Activated T-helper 17 cell treated with anti-CD3 and anti-CD28 coated beads, Interleukin-2, amount 50 U/mL, for 72 hours (primary cell): ENCODE measurements around the gene ASMTL. TPM values are rescaled to one million over a fixed set of nuclear protein-coding genes. Genes with fewer than 3 reads are reported as not detected.

Experiments
- ATAC-seq: fragments of 150-1000 bp; cut with Tn5 transposase; replicated peaks from 2 replicates; pipeline ENCODE4 v1.10.0; 2021; ENCODE audit warnings: mild to moderate bottlenecking, moderate library complexity
- H3K27ac Mint-ChIP-seq: one replicate; pipeline ENCODE4 v1.8.0; 2022; ENCODE audit warnings: mixed read lengths
- H3K27me3 Mint-ChIP-seq: one replicate; pipeline ENCODE4 v1.8.0; 2022; ENCODE audit warnings: mixed read lengths
- H3K36me3 Mint-ChIP-seq: one replicate; pipeline ENCODE4 v1.8.0; 2022; ENCODE audit warnings: low read depth, mild to moderate bottlenecking, mixed read lengths
- H3K4me1 Mint-ChIP-seq: one replicate; pipeline ENCODE4 v1.8.0; 2022; ENCODE audit warnings: mixed read lengths
- H3K4me3 Mint-ChIP-seq: one replicate; pipeline ENCODE4 v1.8.0; 2022; ENCODE audit warnings: mild to moderate bottlenecking, mixed read lengths
- H3K9me3 Mint-ChIP-seq: one replicate; pipeline ENCODE4 v1.8.0; 2022; ENCODE audit warnings: mixed read lengths
- total RNA-seq, 2 donors: library from RNA; stranded (reverse); gene quantifications; one replicate each; pipeline ENCODE4 v1.2.3, GENCODE V29; 2022

The ASMTL gene
- total RNA-seq, 2 donors from 2014 or later: 50.6 to 65.5 TPM

DNA sequence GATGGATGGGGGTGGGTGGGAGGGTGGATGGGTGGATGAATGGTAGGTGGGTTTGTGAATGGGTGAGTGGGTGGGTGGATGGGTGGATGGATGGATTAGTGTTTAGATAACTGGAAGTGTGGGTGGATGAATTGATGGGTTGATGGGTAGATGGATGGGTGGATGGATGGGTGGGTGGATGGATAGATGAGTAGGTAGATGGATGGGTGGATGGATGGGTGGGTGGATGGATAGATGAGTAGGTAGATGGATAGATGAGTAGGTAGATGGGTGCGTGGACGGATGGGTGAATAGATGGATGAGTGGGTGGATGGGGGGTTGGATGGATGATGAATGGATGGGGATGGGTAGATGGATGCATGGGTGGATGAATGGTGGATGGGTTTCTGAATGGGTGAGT lies 20.3 kb upstream of the ASMTL start:
- Mint-ChIP-seq H3K36me3 (peaks cover 80% of the 10 kb centered on the region), H3K9me3 (peaks cover 21% of the 10 kb centered on the region), H3K27ac (peak overlapping the region; percentile 93), H3K4me3 (peak overlapping the region; percentile 78), H3K27me3 (no peaks in the 10 kb centered on the region), H3K4me1 (peaks cover 51% of the 10 kb centered on the region)
- no peak for ATAC-seq

DNA sequence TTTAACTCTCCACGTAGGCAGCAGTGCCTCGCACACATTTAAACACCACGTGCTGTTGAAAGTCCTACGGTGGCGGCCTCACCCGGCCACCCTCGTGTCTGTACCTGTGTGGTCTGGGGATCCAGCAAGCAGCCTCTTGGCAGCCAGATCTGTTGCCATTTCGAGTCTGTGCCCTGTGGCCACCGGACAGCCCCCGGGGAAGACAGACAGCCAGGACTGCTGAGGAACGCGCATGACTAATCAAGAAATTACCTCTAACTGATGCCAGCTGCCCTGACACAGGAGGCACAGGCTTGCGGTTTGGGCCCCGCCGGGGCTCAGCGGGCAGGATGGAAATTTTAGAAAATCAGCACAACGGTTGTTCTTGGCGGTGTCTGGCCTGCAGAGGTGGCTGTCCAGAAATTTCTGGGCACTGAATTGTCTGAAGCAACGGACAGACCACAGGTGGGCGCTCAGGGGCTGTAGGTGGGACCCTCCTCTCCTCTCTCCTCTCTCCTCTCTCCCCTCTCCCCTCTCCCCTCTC lies 15.6 kb upstream of the ASMTL start:
- Mint-ChIP-seq H3K4me3 (peak overlapping the region; percentile 78), H3K9me3 (peaks cover 8% of the 10 kb centered on the region), H3K27ac (peak overlapping the region; percentile 93), H3K36me3 (peaks cover 93% of the 10 kb centered on the region), H3K27me3 (no peaks in the 10 kb centered on the region), H3K4me1 (peaks cover 52% of the 10 kb centered on the region)
- peak; percentile 73 for ATAC-seq

DNA sequence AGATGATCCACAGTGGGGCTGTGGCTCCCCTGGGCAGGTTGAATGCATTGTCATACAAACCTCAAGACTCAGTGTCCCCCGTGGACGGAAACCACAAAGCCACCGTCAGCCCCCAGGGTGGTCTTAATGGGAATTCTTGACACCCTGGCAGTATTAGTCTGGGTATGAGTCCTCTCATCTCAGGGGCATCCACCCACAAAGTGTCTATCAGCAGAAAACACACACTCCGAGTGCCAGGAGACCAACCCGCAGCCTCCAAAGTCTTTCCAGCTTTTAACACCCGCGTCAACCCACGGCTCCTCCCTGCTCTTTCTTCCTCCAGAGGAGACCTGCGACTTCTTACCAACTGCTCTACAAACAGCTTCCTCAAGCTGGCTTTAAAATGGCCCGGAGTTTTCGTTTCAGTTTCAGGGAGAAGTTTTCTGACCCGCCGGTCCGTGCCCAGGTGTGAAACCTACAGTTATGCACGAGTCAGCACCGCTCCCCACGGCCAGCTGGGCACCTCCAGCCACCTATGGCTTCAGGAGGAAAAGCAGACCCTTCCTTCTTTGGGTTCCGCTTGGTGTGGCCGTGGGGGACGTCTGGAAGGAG lies 14.4 kb upstream of the ASMTL start:
- peaks cover 4% of the 10 kb centered on the region for H3K9me3 Mint-ChIP-seq
- peak overlapping the region; percentile 93 for H3K27ac Mint-ChIP-seq
- no peaks in the 10 kb centered on the region for H3K27me3 Mint-ChIP-seq
- no peak for ATAC-seq
- H3K36me3 Mint-ChIP-seq: peaks cover 89% of the 10 kb centered on the region
- H3K4me3 Mint-ChIP-seq: peak overlapping the region; percentile 78
- H3K4me1 Mint-ChIP-seq: peaks cover 51% of the 10 kb centered on the region

- Mint-ChIP-seq H3K4me3 (peak overlapping the region; percentile 78), H3K27me3 (no peaks in the 10 kb centered on the region), H3K27ac (peak overlapping the region; percentile 93), H3K4me1 (peaks cover 47% of the 10 kb centered on the region), H3K36me3 (peaks cover 81% of the 10 kb centered on the region), H3K9me3 (no peaks in the 10 kb centered on the region)
- no peak for ATAC-seq
Observed at GRCh38 chrX:1466232-1466661, 13.5 kb upstream of the ASMTL start.

DNA sequence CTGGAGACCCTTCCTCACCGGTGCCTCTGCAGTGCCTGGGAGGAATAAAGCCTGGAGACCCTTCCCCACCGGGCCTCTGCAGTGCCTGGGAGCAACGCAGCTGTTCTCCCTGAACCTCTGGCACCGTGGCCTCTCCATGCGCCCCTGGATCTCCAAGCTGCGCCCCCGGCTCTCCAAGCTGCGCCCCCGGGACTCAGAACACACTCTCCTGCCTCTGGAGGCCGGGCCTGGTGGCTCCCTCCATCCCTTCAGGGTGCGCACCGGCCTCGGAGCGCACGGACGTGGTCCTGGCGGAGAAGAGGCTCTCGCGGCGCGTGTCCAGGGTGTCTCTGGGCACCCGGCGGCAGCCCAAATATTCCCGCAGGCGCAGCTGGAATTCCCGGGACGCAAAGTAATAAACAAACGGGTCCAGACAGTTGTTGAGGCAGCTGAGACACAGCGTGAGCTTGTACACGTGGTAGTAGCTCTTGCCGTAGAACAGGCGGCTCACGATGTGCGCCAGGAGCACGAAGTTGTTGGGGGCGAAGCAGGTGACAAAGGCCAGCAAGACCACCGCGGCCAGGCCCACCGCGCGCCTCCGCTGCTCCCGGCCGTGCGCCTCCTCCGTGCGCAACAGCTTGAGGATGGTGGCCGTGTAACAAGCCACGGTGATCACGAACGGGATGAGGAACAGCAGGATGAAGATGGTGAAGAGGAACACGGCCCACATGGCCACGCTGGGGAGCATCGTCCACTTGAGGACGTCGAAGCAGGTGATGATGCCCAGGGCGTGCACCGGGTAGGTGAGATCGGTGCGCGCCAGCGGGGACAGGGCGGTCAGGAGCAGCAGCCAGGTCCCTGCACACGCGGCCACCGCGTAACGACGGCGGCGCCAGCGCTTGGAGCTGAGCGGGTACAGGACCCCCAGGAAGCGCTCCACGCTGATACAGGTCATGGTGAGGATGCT lies 12.8 kb upstream of the ASMTL start:
- ATAC-seq: no peak
- Mint-ChIP-seq H3K27ac (peak overlapping the region; percentile 93), H3K27me3 (no peaks in the 10 kb centered on the region), H3K4me3 (peak overlapping the region; percentile 78), H3K36me3 (peaks cover 78% of the 10 kb centered on the region), H3K4me1 (peaks cover 47% of the 10 kb centered on the region), H3K9me3 (no peaks in the 10 kb centered on the region)

- H3K4me1 Mint-ChIP-seq: peaks cover 47% of the 10 kb centered on the region
- H3K36me3 Mint-ChIP-seq: peaks cover 72% of the 10 kb centered on the region
- H3K27ac Mint-ChIP-seq: peak overlapping the region; percentile 92
- peak overlapping the region; percentile 78 for H3K4me3 Mint-ChIP-seq
- H3K9me3 Mint-ChIP-seq: no peaks in the 10 kb centered on the region
- no peak for ATAC-seq
- no peaks in the 10 kb centered on the region for H3K27me3 Mint-ChIP-seq
Observed at GRCh38 chrX:1464971-1465285, 12.2 kb upstream of the ASMTL start.

DNA sequence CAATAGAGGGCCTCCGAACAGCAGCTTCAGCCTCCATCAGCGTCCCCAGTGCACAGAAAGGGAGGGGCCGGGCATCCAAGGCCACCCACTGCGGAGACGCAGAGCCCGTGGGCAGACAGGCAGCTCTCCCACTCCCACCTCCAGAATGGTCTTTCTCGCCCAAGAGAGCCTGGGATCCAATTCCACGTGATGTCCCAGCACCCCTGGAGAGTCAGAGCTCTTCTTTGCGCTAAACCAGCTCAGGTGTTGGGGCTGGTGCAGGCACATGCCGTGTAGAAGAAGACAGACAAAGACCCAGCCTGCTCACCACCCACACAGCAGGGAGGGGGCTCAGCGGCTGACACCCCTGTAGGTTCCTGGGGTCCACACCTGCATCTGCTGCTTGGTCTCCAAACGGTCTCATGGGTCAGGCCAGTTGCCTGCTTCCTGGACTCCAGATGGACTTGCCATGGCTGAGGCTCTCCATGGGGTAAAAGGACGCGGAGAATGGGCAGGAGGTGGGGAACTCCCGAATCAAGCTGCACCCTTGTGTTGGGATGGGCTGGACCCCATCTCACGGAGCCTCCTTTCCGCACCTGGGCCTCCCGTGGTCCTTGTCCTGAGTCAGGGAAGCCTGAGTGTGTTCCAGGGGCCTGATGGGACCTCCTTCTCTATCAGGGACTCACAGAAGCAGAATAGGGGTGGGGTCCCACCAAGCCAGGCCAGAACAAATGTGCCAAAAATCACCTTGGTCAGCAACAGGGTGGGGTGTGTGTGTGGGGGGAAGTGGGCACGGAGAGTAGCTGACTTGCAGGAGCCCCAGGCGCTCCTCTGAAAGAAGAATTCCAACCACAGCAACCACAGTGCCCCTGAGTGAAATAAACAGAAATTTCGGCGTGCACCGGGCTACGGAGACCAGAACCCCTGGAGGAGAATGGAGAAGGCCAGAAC lies 11.6 kb upstream of the ASMTL start:
- Mint-ChIP-seq H3K4me3 (peak overlapping the region; percentile 78), H3K9me3 (no peaks in the 10 kb centered on the region), H3K27me3 (no peaks in the 10 kb centered on the region), H3K36me3 (peaks cover 65% of the 10 kb centered on the region), H3K27ac (peak overlapping the region; percentile 92), H3K4me1 (peaks cover 43% of the 10 kb centered on the region)
- ATAC-seq: no peak

GRCh38 chrX:1463581-1463980 lies 10.9 kb upstream of the ASMTL start:
- Mint-ChIP-seq H3K9me3 (no peaks in the 10 kb centered on the region), H3K36me3 (peaks cover 61% of the 10 kb centered on the region), H3K27ac (peak overlapping the region; percentile 92), H3K4me3 (peak overlapping the region; percentile 78), H3K4me1 (peaks cover 43% of the 10 kb centered on the region), H3K27me3 (no peaks in the 10 kb centered on the region)
- no peak for ATAC-seq

GRCh38 chrX:1462596-1463251 lies 10.0 kb upstream of the ASMTL start:
- no peaks in the 10 kb centered on the region for H3K9me3 Mint-ChIP-seq
- peak; percentile 86 for ATAC-seq

DNA sequence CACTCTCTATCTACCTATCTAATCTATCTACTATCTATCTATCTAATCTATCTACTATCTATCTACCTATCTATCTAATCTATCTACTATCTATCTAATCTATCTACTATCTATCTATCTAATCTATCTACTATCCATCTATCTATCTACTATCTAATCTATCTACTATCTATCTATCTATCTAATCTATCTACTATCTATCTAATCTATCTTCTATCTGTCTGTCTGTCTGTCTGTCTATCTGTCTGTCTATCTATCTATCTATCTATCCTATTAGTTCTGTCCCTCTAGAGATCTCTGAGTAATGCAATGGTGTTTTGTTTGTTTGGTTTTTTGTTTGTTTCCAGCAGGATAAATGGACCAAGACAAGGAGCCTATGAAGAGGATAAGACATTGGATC lies 9.4 kb upstream of the ASMTL start:
- H3K27me3 Mint-ChIP-seq: no peaks in the 10 kb centered on the region
- H3K9me3 Mint-ChIP-seq: no peaks in the 10 kb centered on the region
- peak overlapping the region; percentile 92 for H3K27ac Mint-ChIP-seq
- H3K4me3 Mint-ChIP-seq: peak overlapping the region; percentile 78
- H3K4me1 Mint-ChIP-seq: peaks cover 40% of the 10 kb centered on the region
- ATAC-seq: no peak
- H3K36me3 Mint-ChIP-seq: peaks cover 47% of the 10 kb centered on the region

More at GRCh38 chrX:1462596-1463251, 10.0 kb upstream of the ASMTL start:
- H3K27me3 Mint-ChIP-seq: no peaks in the 10 kb centered on the region
- peaks cover 53% of the 10 kb centered on the region for H3K36me3 Mint-ChIP-seq
- peaks cover 43% of the 10 kb centered on the region for H3K4me1 Mint-ChIP-seq
- peak overlapping the region; percentile 78 for H3K4me3 Mint-ChIP-seq
- peak overlapping the region; percentile 92 for H3K27ac Mint-ChIP-seq

GRCh38 chrX:1455948-1456280 lies 3.2 kb upstream of the ASMTL start:
- Mint-ChIP-seq H3K27ac (peak overlapping the region; percentile 39), H3K4me3 (no peak overlapping the region), H3K4me1 (no peaks in the 10 kb centered on the region), H3K36me3 (peaks cover 8% of the 10 kb centered on the region), H3K9me3 (no peaks in the 10 kb centered on the region), H3K27me3 (no peaks in the 10 kb centered on the region)
- ATAC-seq: no peak

GRCh38 chrX:1453951-1454785 lies 1.5 kb upstream of the ASMTL start:
- Mint-ChIP-seq H3K27ac (no peak overlapping the region), H3K27me3 (no peaks in the 10 kb centered on the region), H3K36me3 (peaks cover 19% of the 10 kb centered on the region), H3K4me3 (peak overlapping the region; percentile 35), H3K4me1 (peaks cover 11% of the 10 kb centered on the region), H3K9me3 (peaks cover 2% of the 10 kb centered on the region)
- peak; percentile 49 for ATAC-seq

GRCh38 chrX:1453395-1453783 lies 680 bp upstream of the ASMTL start:
- peaks cover 10% of the 10 kb centered on the region for H3K9me3 Mint-ChIP-seq
- peak overlapping the region; percentile 70 for H3K4me3 Mint-ChIP-seq
- peaks cover 19% of the 10 kb centered on the region for H3K4me1 Mint-ChIP-seq
- peak; percentile 20 for ATAC-seq
- no peaks in the 10 kb centered on the region for H3K27me3 Mint-ChIP-seq
- H3K27ac Mint-ChIP-seq: peak overlapping the region; percentile 80
- peaks cover 26% of the 10 kb centered on the region for H3K36me3 Mint-ChIP-seq
